ENCODE results near the gene ARHGAP22. TPM values are rescaled to one million over a fixed set of nuclear protein-coding genes. Genes with fewer than 3 reads are reported as not detected.

ARHGAP22 gene
- total and polyA plus RNA-seq, 11 donors: 1.1 to 9.5 (median 2.8) TPM

GRCh38 chr10:48636231-48636630, 31.4 kb upstream of the ARHGAP22 start:
- intact Hi-C loops (cut with DNase I): no loop called here
- DNase-seq (no peak), ATAC-seq (no peak)
- Histone ChIP-seq H3K9me3 (peaks cover 0 to 16% (median 7%) of the 10 kb centered on the region in 12 donors), H3K27me3 (no peaks in the 10 kb centered on the region), H3K4me3 (no peak overlapping the region), H3K4me1 (peaks cover 0 to 73% (median 12%) of the 10 kb centered on the region in 12 donors), H3K36me3 (no peaks in the 10 kb centered on the region), H3K27ac (no peak overlapping the region)
- TF ChIP-seq CTCF (IDR thresholded peaks at IDR 0.05) (no peak), POLR2A (IDR thresholded peaks at IDR 0.05) (no peak)
- WGBS, 4 donors: 63 to 77% (median 64%) methylated on average over 3 of the region's 3 CpGs

- peaks cover 0 to 4% (median 0%) of the 10 kb centered on the region in 12 donors for H3K9me3 ChIP-seq
- TF ChIP-seq CTCF (IDR thresholded peaks at IDR 0.05) (no peak), POLR2A (IDR thresholded peaks at IDR 0.05) (no peak)
- H3K27me3 ChIP-seq: no peaks in the 10 kb centered on the region
- H3K4me1 ChIP-seq: peaks cover 0 to 65% (median 12%) of the 10 kb centered on the region in 12 donors
- H3K4me3 ChIP-seq: no peak overlapping the region
- DNase-seq: no peak
- H3K27ac ChIP-seq: peak overlapping the region in 5 of 12 donors; percentile 4 to 86 (median 39)
- WGBS, 4 donors: 82 to 87% (median 84%) methylated on average over 5 to 8 of the region's 8 CpGs
- intact Hi-C loops (cut with DNase I): no loop called here
- no peaks in the 10 kb centered on the region for H3K36me3 ChIP-seq
- ATAC-seq: no peak
Observed at GRCh38 chr10:48634984-48635557, 30.2 kb upstream of the ARHGAP22 start.

DNA sequence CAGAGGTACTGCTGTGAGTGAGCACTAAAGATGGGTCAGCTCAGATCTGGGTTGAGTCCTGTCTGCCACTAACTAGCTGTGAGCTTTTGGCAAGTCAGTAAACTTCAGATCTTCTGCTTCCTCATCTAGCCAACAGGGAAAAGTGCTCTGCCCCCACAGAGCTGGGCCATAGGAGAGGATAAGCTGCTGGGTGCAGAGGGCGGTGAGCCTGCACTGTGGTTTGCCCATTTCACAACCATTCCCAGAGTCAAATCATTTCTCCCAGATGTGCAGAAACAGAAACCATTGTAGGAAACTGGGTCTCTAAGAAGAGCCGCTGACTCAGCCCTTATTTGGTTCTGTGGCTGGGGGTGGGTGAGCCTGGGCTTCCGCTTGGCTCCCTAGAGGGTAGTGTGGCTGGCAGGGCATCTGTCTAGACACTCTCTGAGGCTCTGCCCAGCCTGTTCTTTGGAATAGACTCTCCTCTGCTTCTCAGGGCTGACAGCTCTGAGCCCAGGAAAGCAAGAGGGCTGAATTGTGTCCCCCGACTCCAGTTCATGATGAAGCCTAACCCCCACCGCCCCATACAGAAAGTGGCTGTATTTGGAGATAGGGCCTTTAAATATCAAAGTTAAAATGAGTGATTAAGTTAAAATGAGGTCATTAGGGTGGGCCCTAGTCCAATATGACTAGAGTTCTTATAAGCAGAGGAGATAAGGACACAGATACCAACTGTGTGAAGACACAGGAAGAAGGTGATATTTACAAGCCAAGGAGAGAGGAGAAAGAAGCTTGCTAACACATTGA, 29.5 kb upstream of the ARHGAP22 start:
- TF ChIP-seq POLR2A (IDR thresholded peaks at IDR 0.05) (no peak), CTCF (IDR thresholded peaks at IDR 0.05) (no peak)
- peak; percentile 62 to 80 (median 68) for DNase-seq
- peak; percentile 68 to 93 (median 89) for ATAC-seq
- intact Hi-C loops (cut with DNase I): no loop called here
- peaks cover 0 to 59% (median 12%) of the 10 kb centered on the region in 12 donors for H3K4me1 ChIP-seq
- no peaks in the 10 kb centered on the region for H3K9me3 ChIP-seq
- H3K36me3 ChIP-seq: no peaks in the 10 kb centered on the region
- 48 to 77% (median 70%) methylated on average over 5 of the region's 5 CpGs for WGBS, 4 donors
- peak overlapping the region in 5 of 12 donors; percentile 9 to 86 (median 20) for H3K27ac ChIP-seq
- H3K27me3 ChIP-seq: no peaks in the 10 kb centered on the region
- H3K4me3 ChIP-seq: no peak overlapping the region

All from heart left ventricle (tissue), 16 donors.